Measurements from ENCODE around the gene TMX4.
A peak's percentile ranks its signal among the peaks of the same experiment; 100 is the strongest.

The TMX4 gene

DNA sequence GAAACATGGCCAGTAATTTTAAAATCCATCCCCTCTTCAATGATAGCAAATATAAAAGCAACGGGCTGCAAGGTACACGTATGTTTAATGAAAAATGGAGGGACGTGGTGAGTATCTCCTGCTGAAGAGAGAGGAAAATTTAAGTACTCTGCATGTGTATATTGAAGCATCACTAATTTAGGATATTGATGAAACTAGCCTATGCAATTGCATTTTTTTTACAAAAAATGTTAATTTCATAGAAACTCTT lies 362 bp upstream of the TMX4 start:
- DNase-seq (ENCODE audit: low read depth in 2 of 2), result no peak

DNA sequence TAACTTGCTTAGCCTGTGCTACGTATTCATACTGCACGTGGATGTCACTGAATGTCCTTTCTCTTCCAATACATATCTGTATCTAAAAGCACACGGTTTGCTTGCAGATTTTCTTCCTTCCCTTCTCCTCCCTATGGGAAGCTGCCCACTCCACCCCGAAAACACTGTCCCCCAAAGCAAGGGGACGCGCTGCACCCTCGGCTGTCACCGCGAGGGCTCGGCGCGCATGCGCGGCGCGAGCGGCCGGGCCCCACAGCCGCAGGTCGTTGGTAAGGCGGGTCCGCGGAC lies 659 bp downstream of the TMX4 start:
- peak; percentile 40 to 45 for DNase-seq (ENCODE audit: low read depth in 2 of 2)

DNA sequence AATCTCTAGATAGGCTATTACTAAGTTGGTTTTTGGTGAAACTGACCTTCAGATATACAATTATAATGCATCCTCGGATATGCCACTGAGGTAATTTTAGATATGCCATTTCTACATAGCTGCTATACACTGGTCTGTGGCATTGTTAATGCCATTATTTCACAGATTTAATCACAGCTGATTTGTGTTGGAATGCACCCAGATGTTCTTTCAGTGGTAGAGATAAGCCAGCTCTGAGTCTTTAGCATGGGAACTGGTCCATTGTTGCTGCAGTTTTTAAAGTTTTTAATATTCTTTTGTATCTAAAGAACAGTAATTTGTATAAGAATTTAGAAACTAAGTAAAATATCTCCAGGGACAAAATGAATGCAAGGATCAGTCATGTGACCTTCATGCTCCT lies 6.8 kb downstream of the TMX4 start:
- DNase-seq (ENCODE audit: low read depth in 2 of 2), result no peak

DNA sequence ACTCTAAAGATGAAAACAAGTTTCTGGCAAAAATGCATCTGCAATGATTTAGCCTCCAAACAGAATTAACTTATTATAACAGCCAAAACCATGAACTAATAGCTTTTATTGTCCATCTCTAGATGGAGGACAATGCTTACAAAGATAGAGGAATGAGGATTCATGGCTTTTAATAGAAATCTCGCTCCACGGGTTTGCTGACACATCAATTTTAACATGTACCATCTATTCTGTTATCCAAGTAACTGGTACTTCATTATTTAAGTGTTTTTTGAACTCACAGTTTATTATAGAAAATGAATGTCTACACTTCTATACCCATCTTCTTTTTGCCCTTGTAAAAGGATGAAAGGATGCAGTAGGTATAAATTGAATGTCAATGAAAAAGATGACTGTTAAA lies 10.8 kb downstream of the TMX4 start:
- no peak for DNase-seq (ENCODE audit: low read depth in 2 of 2)

DNA sequence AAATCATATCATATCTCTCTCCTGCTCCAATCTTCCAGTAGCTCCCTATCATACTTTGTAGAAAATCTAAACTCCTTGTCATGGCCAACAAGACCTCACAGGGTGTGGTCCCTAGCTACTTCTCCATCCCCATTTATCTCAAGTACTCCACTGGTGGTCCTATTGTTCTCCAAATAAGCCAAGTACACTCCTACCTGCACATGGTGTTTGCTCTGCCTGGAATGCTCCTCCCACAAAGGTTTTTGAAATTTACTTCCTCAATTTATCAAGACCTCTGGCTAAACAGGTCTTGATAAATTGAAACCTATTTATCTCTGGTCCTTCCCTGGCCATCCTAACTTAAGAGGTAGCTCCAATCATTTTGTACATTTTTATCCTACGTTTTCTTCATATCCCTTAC lies 12.1 kb downstream of the TMX4 start:
- DNase-seq (ENCODE audit: low read depth in 2 of 2), result no peak

DNA sequence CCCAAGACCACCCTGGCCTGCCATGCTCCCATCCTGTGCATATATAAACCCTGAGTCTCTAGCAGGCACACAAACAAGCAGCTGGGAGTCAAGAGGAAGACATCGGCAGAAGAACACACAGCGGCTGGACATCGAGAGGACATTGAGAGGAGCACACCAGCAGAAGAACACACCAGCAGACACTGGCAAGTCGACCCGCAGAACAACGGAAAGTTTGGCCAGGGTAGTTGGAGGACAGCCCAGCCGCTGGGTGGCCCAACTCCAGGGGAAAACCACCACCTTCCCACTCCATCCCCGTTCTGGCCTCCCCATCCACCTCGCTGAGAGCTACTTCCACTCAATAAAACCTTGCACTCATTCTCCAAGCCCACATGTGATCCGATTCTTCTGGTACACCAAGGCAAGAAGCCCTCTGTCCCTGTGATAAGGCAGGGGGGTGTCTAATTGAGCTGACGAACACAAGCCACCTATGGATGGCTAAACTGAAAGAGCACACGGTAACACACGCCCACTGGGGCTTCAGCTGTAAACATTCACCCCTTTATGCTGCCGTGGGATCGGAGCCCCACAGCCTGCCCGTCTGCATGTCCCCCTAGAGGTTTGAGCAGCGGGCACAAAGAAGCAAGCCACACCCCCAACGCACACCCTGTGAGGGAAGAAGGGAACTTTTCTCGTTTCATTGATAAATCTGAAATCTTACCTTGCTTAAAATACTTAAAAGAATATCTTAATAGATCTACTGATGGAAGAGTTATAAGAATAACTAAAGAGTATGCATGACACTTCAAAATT lies 13.8 kb downstream of the TMX4 start:
- no peak for DNase-seq (ENCODE audit: low read depth in 2 of 2)

DNA sequence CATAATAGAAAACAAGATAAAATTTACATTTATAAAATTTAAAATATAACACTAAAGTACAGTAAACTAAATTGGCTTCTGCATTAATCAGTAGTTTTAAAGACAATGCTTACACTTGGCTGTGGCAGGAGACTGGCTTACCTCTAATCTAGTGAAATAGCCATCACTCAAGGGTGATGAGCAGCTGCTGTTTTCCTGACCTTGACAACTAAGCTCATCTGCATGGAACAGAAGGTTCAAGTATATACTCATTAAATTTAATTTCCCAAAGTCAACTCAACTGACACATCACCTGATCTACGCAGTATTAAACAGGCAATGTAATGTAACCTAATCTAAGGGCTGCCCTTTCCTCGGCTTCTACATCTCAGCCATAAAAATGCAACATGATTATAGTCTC lies 14.5 kb downstream of the TMX4 start:
- DNase-seq (ENCODE audit: low read depth in 2 of 2), result no peak

DNA sequence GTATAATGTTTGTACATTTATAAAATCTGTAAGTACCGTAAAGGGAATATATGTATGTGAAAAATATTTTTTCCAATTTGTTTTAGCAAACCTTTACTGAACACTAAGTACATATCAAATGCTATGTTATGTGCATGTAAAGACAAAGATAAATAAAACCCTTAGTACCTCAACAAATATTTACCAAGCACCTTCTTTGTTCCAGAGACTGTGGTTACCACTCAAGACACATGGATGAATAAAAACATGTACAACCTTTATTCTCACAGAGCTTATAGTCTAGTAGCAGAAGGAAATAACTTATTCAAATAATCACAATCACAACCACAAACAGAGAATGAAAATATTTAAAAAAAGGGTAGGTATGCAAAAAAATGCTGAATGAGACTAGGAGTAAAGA lies 17.5 kb downstream of the TMX4 start:
- no peak for DNase-seq (ENCODE audit: low read depth in 2 of 2)

DNA sequence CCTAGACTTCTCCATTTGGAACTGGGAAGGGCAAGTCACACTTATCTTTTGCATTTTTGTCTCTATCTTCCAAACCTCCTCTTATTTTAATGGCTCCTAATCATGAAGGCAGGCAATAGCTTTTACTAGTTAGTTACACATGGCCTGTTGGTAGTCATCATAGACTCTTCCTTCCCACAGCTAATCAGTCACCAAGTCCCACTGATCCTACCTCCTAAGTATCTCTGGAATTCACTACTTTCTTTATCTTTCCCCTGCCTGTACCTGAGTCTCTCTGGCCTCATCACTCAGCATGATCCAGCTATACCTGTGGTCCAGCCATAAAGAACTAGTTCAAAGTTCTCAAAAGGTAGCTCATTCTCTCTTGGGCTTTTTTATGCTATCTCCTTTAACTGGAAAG lies 18.8 kb downstream of the TMX4 start:
- no peak for DNase-seq (ENCODE audit: low read depth in 2 of 2)

DNA sequence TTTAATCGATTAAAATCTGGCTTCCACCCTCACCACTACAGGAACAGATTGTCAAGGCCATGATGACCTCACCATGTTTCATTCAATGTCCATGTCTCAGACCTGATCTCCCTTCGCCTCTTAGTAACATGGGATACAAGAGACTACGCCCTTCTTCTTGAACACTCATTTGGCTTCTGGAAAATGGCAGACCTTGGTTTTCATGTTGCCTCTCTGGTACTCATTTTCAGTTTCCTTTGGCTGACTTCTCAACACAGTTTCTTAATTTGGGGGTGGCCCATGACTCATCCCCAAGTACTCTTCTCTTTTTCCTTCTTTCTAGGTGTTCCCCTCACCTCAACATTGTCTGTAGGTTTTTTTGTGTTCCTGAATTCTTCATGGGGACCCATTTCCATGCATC lies 22.7 kb downstream of the TMX4 start:
- no peak for DNase-seq (ENCODE audit: low read depth in 2 of 2)

DNA sequence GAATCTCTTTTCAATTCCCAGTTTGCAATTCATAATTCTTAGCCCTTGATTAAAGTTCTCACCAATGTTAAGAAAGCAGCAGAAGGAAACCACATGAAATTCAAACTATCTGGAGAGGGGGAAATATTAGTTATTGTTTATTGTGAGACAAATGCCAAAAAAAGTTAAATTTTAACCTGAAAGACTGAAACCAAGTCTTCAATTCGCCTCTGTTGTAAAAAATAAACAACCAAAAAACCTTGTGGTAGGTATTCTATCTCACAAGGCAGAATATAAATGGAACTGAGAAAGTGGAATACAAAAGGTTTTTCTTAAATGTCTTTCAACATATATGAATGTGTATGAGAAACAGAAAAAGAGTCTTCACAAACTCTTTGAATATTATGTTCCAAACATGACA lies 24.8 kb downstream of the TMX4 start:
- no peak for DNase-seq (ENCODE audit: low read depth in 2 of 2)

DNA sequence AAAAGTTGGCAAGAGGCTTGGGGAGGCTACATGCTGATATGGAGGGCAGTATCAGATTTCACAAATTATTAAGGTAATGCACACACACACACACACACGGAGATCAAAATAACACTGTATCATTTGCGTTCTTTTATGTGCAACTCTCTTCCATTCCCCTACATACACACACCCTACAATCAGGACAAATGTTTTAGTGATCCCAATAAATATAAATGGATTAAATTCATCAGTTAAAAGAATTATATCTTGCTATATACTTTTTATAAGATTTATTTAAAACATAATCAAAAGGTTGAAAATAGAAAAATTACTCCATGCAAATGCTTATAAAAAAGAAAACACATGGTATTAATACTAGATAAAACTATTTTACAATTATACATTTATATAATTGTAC lies 25.9 kb downstream of the TMX4 start:
- no peak for DNase-seq (ENCODE audit: low read depth in 2 of 2)

DNA sequence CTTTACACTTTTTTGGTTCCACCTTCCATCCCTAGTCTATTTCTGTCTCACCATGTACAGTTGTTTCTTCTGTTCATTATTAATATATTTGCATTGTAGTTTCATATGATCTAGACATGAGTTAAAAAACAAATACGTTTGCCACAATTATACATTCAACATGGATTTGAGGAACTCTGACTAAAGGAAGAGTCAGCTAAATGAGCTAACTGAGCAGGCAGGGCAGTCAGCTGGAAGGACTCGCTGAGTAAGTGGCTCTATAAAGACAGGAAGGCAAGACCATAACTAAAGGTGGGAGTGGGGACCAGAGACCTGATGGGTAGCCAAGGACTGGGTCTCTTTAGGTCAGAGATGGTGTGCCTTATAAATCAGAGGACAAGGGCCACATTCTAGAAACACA lies 26.3 kb downstream of the TMX4 start:
- no peak for DNase-seq (ENCODE audit: low read depth in 2 of 2)

DNA sequence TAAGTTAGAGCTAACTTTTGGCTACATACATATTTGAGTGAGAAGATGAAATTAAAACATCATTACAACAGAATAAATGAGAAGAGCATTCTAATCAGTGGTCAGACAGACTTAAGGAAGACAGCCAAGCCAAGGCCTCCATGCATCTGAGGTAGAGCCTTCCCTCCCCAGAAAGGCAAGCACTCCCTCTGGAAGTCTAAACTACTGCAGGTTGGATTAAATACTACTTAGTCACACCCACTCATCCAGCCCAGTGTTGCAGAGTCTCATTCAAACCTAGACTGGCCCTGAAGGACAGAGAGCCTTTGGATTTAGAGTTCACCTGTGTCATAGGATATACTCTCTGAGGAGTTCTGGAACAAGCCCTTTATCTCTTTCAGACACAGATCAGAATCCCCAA lies 29.2 kb downstream of the TMX4 start:
- no peak for DNase-seq (ENCODE audit: low read depth in 2 of 2)

DNA sequence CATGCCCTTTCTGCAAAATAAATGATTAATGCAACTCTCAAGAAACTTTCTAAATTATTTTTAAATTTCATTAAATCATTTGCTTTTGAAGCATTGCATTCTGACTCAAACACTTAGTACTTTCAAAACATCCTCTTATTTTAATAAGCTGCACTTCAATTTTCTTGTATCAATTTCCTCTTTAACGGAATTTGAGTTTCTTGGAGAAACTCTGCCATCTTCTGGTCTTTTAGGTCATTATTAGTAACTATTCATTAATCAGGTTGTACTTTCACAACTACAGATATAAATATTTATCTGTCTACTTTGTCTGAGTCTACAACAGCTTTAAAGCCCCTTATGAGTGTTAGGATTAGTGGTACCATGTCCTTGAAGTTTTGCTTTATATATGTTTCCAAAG lies 30.2 kb downstream of the TMX4 start:
- DNase-seq (ENCODE audit: low read depth in 2 of 2), result no peak

DNA sequence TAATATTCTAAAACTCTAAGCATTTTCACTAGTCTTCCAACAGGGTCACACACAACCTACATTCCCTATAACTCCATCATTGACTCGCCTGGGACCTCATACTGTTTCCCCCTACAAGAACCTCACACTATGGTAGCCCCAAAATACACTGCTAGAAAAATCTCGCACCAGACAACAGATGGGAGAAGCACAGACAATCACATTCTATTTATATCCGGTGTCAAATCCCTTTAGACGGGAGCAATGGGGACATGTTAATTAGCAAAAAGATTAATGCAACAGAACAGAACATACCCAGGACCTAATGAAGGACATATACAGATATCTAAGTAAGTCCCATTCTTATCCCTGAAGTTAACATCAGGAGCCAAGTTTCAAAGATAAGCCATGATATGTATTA lies 33.6 kb downstream of the TMX4 start:
- no peak for DNase-seq (ENCODE audit: low read depth in 2 of 2)

DNA sequence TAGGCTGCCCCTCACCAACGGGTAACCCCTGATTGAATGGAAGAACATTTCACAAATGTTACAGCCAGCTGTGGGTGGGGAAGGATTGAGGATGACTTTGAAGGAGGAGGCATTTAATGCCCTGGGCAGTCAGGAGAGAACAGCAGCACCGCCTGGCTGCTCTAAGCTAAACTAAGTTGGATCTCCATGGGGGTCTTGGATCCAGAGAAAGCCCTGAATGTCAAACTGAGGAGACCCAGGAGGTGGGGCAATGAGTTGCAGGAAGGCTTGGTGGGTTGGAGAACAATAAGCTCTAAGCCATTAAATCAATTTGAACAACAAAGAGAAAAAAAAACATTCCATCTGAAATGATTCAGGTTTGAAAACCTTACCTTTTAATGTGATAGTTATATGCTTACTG lies 35.4 kb downstream of the TMX4 start:
- DNase-seq (ENCODE audit: low read depth in 2 of 2), result no peak

DNA sequence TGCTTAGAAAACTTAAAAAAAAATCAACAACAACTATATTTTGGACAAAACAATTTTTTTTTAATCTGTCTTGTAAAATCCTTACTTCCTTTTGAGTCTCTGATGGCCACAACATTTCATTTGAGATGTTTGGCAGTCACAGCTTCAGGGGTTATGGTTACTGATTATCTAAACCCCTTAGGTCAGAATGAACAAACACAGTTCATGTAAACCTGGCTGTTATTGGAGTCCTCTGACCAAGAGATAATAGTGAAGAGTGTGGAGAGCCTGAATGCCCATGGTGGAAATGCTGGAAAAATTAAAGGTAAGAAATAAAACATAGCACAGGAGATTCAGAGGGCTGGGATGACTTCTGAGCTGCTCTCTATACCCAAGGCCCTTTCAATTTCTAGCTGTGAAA lies 38.2 kb downstream of the TMX4 start:
- no peak for DNase-seq (ENCODE audit: low read depth in 2 of 2)

DNA sequence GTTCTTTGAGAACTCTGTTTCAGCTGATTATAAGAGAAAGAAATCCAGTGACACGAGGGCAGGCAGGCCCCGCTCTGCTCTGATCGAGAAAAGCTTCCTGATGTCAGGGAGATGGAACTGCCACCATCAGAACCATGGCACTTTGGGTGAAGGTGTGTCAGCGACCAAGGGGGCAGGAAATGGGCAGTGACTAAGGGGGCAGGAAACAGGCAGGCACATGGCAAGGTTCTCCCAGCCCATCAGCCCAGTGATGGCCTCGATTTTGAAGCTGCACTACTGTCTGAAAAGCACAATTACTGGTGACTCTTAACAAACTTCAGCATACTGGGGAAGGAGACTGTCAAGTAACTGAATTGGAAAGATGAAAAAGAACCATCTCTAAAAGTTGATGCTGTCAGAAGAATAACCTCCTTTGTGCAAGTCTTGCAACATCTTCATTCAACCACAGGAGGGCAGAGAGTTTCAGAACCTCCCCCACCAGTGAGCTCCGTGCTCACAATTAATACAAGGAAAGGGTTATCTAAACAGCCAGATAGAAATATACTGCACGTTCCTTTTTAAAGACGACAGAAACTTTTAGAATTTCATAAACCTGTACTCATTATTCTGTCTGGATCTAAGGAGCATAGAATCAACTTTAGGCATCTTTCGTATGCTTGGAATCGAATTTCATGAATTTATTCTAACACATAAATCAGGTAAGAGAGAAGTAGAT lies 39.1 kb downstream of the TMX4 start:
- no peak for DNase-seq (ENCODE audit: low read depth in 2 of 2)

DNA sequence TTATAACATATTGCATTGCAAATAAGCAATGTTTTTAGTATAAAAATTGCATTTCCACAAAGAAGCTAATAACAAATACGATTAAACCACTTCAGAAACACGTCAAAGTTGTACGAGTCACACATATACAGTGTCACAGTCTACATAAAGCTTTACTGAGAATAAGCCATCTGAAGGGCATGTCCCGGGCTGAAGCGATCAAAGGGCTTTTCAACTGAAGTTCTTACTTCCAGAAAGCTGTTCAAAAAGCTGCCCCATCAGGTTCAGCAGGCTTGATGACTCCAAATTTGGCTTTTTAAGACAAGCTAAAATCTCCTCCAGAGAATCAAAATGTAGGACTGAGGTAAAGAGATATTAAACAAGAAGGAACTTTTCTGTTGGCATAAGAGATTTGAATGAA lies 41.9 kb downstream of the TMX4 start:
- no peak for DNase-seq (ENCODE audit: low read depth in 2 of 2)

DNA sequence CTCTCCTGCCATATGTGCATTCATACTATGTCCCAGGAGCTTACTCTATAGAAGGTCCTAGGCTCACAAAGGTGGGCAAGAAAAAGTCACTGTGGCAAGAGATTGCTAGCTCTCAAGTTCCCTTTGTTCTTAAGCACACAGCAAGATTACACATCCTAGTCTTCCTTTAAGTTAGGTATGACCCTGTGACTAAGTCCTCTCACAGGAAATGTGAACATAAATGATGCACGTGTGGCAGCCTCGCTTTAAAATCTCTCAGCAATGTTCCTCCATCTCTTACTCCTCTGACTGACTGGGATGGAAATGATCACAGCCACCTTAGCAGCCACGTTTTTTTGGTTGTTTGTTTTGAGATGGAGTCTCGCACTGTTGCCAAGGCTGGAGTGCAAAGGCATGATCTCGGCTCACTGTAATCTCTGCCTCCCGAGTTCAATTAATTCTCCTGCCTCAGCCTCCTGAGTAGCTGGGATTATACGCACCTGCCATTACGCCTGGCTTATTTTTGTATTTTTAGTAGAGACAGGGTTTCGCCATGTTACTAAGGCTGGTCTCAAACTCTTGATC lies 43.6 kb downstream of the TMX4 start:
- no peak for DNase-seq (ENCODE audit: low read depth in 2 of 2)

DNA sequence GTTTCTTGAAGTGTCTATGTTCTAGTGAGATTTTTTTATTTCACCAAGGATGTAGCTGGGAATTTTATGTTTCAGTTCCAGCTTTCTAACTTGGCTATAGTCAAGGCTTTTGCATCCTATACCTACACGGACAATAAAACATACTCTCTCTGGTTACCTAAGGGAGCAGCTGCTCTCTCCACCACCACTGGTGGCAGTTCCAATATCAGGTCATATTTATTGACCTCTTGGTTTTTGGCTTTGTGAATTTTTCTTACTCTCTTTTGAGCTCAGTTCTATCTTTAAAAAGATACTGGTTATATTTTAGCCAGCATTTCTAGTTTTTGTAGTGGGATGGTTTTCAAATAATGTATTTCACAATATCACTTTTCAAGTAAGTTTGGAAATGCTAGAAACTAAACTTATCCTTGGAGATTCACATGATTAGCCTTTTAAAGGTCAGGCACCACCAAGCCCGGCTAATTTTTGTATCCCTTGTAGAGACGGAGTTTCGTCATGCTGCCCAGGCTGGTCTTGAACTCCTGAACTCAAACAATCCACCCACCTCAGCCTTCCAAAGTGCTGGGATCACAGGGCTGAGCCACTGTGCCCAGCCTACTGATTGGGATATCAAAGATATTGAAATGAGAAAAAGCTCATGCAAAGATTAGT lies 44.7 kb downstream of the TMX4 start:
- DNase-seq (ENCODE audit: low read depth in 2 of 2), result no peak

DNA sequence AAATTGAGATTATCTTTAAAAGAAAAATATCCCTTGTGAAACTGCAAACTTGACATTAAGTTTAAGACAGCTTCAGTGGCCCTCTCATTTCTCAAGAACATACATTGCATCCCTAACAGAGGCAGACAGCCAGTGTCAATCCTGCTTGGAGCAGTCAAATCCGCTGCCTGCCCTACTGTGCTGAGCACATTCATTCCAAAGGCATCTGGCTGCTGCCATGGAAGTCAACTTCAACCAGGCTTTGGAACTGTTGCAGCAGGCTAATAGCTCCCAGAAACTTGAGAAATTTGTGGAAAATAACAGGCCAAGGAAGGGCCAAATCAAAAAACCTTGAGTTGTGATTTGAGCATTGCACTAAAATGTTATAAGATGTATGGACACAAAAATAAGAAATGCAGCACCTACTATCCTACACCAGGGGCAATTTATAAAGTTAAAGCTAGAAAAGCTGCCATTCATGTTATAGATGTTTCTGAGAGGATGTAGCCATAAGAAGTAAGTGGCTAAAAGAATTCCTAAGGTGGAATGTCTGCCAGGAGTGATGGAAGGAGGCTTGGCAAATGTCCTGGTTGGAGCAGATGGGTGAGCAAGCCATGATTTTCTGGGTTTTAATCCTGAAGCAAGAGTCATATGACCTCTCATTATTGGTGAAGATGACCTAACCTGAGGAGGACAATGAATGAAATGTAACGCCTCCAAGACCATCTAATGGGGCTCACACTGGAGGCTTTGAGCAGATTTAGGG lies 47.9 kb downstream of the TMX4 start:
- DNase-seq (ENCODE audit: low read depth in 2 of 2), result no peak
